Adrenal gland (tissue), 12 donors: ENCODE data around the gene RAMP3. TPM values are rescaled to one million over a fixed set of nuclear protein-coding genes. Genes with fewer than 3 reads are reported as not detected.

ENCODE experiments used
- DNase-seq, 7 donors: peaks; one replicate each; pipeline ENCODE4 v3.0.0-alpha.2; 2019 to 2020
- H3K27ac ChIP-seq, 5 donors: fragments of 200-600 bp; sonication (generic) in 4 of 5; 1 replicate in 3 of 5; 2 replicates in 2 of 5; pipeline versions ENCODE4 v1.5.1 to v1.8.0; 2016 to 2020; ENCODE audit warnings: mild to moderate bottlenecking in 1 of 5
- H3K27me3 ChIP-seq: fragments of 200-600 bp; 2 replicates; pipeline ENCODE4 v1.8.0; 2021
- H3K36me3 ChIP-seq, 2 donors: fragments of 200-600 bp; replicated peaks in 1 of 2; 1 replicate in 1 of 2; 2 replicates in 1 of 2; pipeline versions ENCODE4 v1.5.1 to v1.8.0; 2018 to 2022
- H3K4me1 ChIP-seq, 2 donors: fragments of 200-600 bp; replicated peaks in 1 of 2; 1 replicate in 1 of 2; 2 replicates in 1 of 2; pipeline versions ENCODE4 v1.5.1 to v1.8.0; 2018 to 2021
- H3K4me3 ChIP-seq, 4 donors: fragments of 200-600 bp; sonication (generic) in 3 of 4; one replicate each; pipeline ENCODE4 v1.5.1; 2016 to 2018
- H3K9me3 ChIP-seq, 3 donors: fragments of 200-600 bp; sonication (generic) in 1 of 3; replicated peaks in 1 of 3; 1 replicate in 2 of 3; 2 replicates in 1 of 3; pipeline versions ENCODE4 v1.5.1 to v1.8.0; 2016 to 2021
- CTCF ChIP-seq, 6 experiments: fragments of 450-650 bp in 4 of 6; fragments of 200-600 bp in 2 of 6; sonication (generic) in 1 of 6; IDR thresholded peaks; 1 replicate in 5 of 6; 2 replicates in 1 of 6; pipeline versions ENCODE4 v1.5.1 to v1.8.0; 2016 to 2021; ENCODE audit warnings: antibody characterized with exemption in 6 of 6, mild to moderate bottlenecking in 2 of 6, moderate library complexity in 1 of 6
- POLR2A ChIP-seq, 2 donors: fragments of 450-650 bp; IDR thresholded peaks; one replicate each; pipeline ENCODE4 v1.6.1; 2017; ENCODE audit warnings: antibody characterized with exemption in 2 of 2, mild to moderate bottlenecking in 2 of 2, moderate library complexity in 1 of 2
- WGBS, 4 donors: extraction: QIAGEN DNeasy Blood & Tissue Kit in 2 of 4; methylation state at CpG; one replicate each; pipeline versions ENCODE4 v1.1.5 to v1.1.7; 2013 to 2017; 5-methylcytosine and 5-hydroxymethylcytosine counted together
- intact Hi-C, 2 donors: fragments of 100-400 bp; cut with DNase I; formaldehyde crosslinking; loops; one replicate each; pipeline versions ENCODE4 v1.14.1 to v1.15.0; 2022 to 2023
- polyA plus RNA-seq, 3 donors: library from polyadenylated mRNA; stranded (reverse); fragments of 200-250 nt in 2 of 3; fragments of 350-450 nt in 1 of 3; fragmentation: Illumina TruSeq in 1 of 3; extraction: RNeasy Lipid Tissue Mini Kit (QIAGEN cat#74804) in 1 of 3; gene quantifications; one replicate each; pipeline ENCODE4 v1.2.3, GENCODE V29; 2013 to 2014
- total RNA-seq, 9 donors: library from RNA; depleted of rRNA in 4 of 9; stranded (reverse); fragments of >200 nt in 4 of 9; fragments of 120-200 nt in 1 of 9; fragmentation: NEBNext Ultra II Directional in 1 of 9; extraction: Animal tissue kit (Norgen Biotek cat#: 25700) in 1 of 9; gene quantifications; one replicate each; pipeline versions ENCODE4 v1.1.0 to v1.2.4, GENCODE V29; 2013 to 2023
- donor health status: healthy with polysubstance abuse.
- donor health status: Bipolar disorder and iron deficiency.
- donor health status: DM: yes; HTN: yes; CAD: no.
- donor health status: DM: no; HTN: no; CAD: no.
- donor health status: DM: no; HTN: no; CAD: no.
- donor health status: DM: yes; HTN: yes; CAD: no.

Gene RAMP3
- total and polyA plus RNA-seq, 12 donors = 5.6 to 134 (median 43.0) TPM

GRCh38 chr7:45158471-45158870 is 880 bp downstream of the RAMP3 start:
- Histone ChIP-seq H3K9me3 (no peaks in the 10 kb centered on the region), H3K27me3 (peaks cover 5% of the 10 kb centered on the region), H3K4me1 (no peaks in the 10 kb centered on the region), H3K36me3 (no peaks in the 10 kb centered on the region), H3K27ac (peak overlapping the region in 1 of 5 donors; percentile 71), H3K4me3 (peak overlapping the region in 1 of 4 donors; percentile 29)
- TF ChIP-seq CTCF (IDR thresholded peaks at IDR 0.05) (no peak), POLR2A (IDR thresholded peaks at IDR 0.05) (no peak)
- no peak for DNase-seq
- intact Hi-C loops = loop anchor here (10.0 kb wide), 2 partner anchors 496 to 706 kb away; no protein-coding TSS in a partner anchor
- 56 to 95% (median 92%) methylated on average over 1 of the region's 1 CpG for WGBS, 4 donors

DNA sequence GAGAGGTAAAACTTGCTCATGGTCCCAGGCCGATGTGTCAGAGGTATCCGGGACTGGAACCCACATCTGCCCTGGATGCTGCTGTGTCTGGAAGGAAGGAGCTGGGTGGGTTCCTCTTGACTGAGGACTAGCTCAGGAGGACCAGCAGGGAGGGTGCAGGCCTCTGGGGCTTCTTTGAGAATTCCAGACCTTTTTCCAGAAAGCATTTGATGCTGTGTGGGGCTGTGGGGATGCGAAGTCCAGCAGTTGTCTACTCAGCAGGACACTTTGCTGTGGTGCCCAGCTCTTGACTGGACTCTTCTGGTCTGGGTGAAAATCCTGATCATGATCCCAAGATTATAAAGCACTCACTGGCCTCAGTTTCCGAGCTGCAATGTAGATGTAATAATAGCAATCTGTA is 1.7 kb downstream of the RAMP3 start:
- Histone ChIP-seq H3K27ac (peak overlapping the region in 2 of 5 donors; percentile 8 to 71), H3K9me3 (no peaks in the 10 kb centered on the region), H3K27me3 (peaks cover 5% of the 10 kb centered on the region), H3K4me3 (peak overlapping the region in 1 of 4 donors; percentile 38), H3K36me3 (no peaks in the 10 kb centered on the region), H3K4me1 (no peaks in the 10 kb centered on the region)
- WGBS, 4 donors = 79 to 86% (median 85%) methylated on average over 4 of the region's 4 CpGs
- TF ChIP-seq CTCF (IDR thresholded peaks at IDR 0.05) (no peak), POLR2A (IDR thresholded peaks at IDR 0.05) (no peak)
- no peak for DNase-seq
- intact Hi-C loops = loop anchor here (10.0 kb wide), 2 partner anchors 496 to 706 kb away; no protein-coding TSS in a partner anchor

- Histone ChIP-seq H3K27ac (peak overlapping the region in 1 of 5 donors; percentile 57), H3K27me3 (peaks cover 5% of the 10 kb centered on the region), H3K4me3 (no peak overlapping the region), H3K36me3 (no peaks in the 10 kb centered on the region), H3K9me3 (no peaks in the 10 kb centered on the region), H3K4me1 (no peaks in the 10 kb centered on the region)
- peak in 5 of 7 donors; percentile 26 to 62 (median 45) for DNase-seq
- intact Hi-C loops = no loop called here
- TF ChIP-seq POLR2A (IDR thresholded peaks at IDR 0.05) = no peak
- TF ChIP-seq CTCF (IDR thresholded peaks at IDR 0.05) = no peak
- WGBS, 4 donors = 31 to 47% (median 44%) methylated on average over 10 of the region's 10 CpGs
These were observed 2.9 kb downstream of the RAMP3 start for GRCh38 chr7:45160417-45160881.

DNA sequence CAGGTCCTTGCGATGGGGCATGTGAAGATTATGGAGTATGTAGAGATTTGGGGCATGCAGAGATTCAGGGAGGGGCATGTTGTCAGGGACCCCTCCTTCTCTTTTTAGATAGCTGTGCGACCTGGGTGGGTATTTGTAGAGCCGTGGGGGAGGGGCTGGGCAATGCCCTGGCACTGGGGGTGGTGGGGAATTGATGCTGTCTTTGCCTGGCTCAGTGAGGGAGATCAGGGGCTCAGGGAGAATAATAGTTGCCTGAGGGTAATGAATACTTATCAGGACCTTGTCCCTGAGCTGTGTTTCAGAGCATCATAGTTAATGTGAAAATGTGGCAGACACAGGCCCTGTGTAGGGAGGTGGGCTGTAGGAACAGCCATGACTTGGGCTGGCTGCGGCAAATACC is 3.5 kb downstream of the RAMP3 start:
- Histone ChIP-seq H3K27me3 (peaks cover 5% of the 10 kb centered on the region), H3K36me3 (no peaks in the 10 kb centered on the region), H3K4me1 (no peaks in the 10 kb centered on the region), H3K9me3 (no peaks in the 10 kb centered on the region), H3K4me3 (no peak overlapping the region), H3K27ac (peak overlapping the region in 1 of 5 donors; percentile 57)
- 72 to 90% (median 75%) methylated on average over 4 of the region's 4 CpGs for WGBS, 4 donors
- intact Hi-C loops = no loop called here
- DNase-seq = no peak
- TF ChIP-seq POLR2A (IDR thresholded peaks at IDR 0.05) = no peak
- no peak for TF ChIP-seq CTCF (IDR thresholded peaks at IDR 0.05)
